Iris pigment epithelial cell (primary cell): ENCODE measurements around the gene CIC.
A peak's percentile ranks its signal among the peaks of the same experiment; 100 is the strongest.

Experiments
- DNase-seq: peaks from one replicate; pipeline ENCODE4 v3.0.0-alpha.2; 2011; ENCODE audit warnings: low read depth

Gene CIC

DNA sequence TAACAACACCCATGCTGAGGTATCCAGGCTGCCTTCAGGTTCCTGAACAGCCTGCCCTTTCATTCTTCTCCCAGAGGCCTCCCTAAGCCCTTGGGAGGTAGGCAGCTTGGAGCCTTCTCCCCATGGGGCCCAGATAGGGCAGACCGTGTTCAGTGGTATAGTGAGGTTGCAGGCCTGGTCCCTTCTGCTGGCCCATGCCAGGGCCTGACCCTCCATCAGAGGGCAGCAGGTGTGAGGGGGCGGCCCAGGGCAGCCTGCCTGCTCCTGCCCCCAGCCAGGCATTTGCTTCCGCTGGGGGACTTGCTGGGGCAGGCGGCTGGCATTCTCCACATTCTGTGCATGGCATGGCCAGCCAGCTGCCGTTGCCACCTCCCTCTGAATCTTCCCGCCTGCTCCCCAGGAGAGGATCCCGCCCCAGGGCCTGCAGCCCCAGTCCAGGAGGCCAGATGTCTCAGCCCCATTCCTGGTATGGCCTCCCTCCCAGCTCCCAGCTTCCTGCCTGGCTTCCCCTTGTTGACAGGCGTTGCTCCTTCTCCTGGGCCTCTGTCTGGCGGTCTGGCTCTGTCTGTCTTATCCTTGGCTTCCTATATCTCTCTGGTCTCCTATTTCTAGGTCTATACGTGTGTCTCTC, 8.9 kb downstream of the CIC start:
- DNase-seq: no peak

DNA sequence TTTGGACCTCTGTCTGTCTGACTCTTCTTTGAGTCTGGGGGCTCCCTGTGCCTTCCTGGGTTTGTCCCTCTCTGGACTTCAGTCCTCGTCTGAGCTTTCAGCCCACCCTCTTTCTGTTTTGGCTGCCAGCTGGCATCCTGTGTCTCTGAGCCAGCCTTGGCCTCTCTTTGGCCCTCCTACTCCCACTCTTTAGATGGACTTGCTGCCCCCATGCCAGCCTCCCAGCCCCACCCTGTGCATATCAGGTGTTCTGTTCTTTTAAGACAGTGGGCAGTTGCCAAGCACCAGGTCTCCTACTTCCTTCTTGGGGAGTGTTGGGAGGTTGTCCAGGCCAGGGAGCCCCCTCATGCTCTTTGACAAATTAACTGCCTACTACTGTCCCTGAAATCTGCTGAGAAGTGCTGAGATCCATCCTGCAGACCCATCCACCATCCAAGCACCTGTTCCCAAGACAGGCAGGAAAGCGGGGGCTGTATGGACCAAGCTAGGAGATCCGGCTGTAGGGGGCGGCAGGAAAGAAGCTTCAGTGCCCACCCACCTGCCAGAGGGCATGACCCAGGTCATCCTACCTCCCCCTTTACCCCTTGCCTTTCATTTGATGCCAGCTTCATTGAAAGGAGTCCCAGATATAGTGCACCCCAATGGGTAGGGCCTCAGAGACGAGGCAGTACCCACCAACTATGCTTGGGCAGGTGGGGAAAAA, 9.6 kb downstream of the CIC start:
- DNase-seq: no peak

DNA sequence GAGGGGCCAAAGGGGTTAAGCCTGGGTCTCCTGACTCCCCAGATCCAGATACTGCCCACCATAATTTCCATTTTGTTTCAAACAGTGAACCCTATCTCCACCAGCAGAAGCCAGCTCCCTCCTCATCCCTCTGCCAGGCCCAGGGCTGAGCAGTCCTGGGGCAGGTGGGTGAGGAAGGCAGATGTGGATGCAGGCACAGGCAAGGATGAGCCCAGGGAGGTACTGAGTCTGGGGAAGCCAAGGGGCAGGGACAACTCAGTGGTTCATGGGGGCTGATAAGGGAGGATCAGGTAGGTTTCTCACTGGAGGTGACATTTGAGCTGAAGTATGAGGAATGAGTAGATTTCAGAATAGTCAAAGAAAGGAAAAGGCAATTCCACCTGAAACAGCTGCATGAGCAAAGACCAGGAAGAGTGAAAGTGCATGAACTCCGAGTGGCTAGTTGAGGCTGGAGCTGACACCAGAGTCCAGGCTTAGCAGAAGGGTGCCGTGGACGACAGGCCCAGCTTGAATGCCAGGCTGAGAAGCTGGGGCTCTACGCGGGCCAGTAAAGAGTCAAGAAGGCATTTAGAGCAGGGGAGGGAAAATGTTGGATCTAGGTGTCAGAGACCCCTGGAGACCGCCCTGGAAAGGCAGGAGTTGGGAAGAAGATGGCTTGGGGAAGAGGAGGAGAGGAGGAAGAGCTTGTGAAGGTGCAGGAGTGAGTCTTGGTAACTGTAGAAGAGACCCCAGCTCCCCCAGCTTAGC, 10.3 kb downstream of the CIC start:
- DNase-seq: no peak

DNA sequence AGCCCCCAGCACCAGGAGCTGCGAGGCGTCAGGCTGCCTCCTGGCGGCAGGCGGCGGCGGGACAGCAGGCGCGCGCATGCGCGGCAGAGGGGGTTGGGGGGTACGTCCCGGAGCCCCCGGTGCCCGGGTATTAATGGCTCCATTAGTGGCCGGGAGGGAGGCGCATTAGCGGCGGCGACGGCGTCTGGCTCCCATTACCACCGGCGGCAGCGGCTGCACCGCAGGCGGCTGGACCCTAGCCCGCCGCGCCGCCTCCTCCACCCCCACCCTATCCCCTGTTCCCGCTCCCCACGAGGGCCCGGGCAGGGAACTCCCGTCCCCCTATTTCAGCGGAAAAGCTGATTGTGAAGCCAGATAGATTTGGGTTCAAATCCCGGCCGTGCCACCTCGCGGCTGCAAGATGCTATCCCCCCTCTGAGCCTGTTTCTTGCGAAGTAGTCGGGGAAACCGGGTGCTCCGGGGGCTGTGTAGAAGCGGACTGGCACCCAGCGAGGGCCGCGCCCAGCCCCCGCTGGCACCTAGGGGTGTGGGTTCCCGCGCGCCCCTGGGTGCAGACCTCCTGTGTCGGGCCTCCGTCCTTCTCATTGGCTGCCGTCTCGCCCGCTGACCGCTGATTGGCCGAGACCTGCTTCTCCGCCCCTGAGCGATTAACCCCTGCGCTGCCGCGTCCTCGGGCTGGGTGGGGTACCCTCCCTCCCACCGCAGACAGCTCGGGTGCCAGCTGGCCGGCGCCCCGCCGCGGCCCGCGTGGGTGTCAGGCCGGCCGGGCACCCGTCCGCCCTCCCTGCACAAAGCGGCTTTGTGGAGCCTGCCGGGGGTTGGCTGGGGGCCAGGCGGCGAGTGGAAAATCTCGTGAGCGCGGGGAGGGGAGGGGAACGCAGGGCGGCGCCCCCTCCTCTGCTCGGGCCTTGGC, 11.1 kb downstream of the CIC start:
- peak; percentile 86 for DNase-seq

DNA sequence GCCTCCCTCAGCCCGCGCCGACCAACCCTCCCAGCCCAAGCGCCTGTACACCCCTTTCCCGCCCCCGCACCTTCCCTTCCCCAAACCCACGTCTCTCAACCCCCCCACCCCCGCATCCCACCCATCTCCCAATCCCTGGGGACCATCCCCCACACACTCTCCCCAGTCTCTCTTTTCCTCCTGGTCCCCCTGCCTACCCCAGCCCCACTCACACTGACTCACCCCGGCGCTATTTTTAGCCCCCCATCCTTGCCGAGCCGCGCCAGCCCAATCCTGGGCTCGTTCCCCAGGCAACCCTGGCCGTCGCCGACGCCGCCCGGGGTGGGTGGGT, 11.7 kb downstream of the CIC start:
- no peak for DNase-seq

DNA sequence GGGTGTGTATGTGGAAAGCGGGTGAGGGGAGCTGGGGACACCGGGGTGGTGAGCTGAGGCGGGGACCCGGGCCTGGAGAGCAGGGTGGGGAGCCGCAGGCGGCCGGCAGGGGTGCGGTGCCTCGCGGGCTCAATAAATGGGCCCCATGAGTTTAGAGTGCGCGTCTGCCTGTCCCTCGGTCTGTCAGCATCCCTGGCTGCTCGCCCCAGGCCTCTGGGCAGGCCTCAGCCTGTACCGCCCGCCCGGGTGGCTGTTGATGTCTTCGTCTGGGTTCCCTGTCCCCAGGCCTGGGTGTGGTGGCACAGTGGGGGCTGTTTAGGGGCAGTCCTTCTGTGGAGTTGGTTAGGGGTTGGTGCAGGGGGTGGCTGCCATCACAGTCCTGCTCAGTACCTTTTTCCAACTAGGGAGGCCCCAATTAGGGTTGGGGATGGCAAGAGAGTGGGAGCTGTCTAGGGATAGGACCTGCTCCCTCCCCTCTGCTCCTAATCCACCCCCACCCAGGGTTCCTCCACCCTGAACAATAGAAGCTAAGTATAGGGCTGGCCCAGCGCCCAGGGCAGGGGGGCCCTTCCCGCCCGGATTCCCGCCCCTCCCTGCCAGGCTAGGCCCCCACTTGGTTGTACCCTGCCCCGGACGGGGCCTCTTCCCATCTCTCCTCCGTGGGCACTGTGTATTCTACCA, 12.2 kb downstream of the CIC start:
- no peak for DNase-seq

DNA sequence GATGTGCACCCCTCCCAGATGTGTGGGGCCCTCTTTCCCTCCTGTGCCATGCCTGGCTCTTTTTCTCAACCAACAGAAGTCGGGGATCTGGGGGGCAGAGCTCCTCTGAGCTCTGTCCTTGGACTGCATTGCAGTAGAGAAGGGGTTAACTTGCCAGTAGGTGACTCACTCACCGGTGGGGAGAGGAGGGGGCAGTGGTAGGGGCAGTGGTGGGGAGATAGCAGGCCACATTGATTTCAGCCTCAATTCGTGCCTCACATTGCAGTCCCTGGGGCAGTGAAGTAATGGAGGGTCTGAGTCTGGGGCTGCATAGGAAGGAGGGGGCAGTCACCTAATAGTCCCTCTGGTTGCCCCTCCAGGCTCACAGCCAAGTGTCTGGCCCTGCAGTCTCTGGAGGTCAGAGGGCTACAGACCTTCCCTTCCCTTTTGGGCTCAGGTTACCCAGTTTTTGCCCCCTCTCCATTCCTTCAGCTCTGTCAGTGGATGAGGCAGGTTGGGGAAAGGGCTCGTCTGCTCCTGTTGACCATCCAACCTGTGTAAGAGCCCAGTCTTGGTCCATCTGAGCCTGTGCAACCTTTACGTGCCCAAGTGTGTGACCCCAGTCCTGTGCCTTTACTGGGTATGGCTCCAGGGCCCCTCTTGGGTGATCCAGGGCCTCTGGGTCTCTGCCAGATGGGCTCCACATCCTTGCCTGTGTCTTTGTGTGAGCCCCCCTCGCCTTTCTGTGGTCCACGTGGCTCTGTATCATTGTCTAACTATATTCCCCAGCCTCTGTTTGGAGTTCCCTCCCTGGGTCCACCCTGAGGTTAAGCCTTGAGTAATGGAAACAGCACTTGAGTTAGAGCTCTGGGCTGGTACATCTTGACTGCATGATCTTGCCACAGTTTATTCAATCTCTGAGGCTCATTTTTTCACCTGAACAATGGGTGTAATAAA, 13.0 kb downstream of the CIC start:
- peak; percentile 41 for DNase-seq

DNA sequence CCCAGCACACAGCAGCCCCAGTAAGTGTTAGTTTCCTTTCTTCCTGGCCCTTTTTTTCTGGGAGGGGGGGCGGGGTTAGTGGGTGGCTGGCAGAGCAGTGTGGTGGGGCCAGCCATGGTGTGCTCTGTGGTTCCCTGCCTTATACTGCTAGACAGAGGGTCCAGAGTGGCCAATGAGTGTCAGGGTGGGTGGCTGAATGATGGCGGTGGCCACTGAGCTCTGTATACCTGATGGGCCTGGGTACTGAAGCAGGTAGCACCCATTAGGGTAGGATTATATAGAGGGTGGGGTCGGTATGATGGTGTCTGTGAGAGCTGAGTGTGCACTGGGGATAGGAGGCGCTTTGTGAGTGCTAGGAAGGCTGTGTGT, 13.8 kb downstream of the CIC start:
- no peak for DNase-seq

DNA sequence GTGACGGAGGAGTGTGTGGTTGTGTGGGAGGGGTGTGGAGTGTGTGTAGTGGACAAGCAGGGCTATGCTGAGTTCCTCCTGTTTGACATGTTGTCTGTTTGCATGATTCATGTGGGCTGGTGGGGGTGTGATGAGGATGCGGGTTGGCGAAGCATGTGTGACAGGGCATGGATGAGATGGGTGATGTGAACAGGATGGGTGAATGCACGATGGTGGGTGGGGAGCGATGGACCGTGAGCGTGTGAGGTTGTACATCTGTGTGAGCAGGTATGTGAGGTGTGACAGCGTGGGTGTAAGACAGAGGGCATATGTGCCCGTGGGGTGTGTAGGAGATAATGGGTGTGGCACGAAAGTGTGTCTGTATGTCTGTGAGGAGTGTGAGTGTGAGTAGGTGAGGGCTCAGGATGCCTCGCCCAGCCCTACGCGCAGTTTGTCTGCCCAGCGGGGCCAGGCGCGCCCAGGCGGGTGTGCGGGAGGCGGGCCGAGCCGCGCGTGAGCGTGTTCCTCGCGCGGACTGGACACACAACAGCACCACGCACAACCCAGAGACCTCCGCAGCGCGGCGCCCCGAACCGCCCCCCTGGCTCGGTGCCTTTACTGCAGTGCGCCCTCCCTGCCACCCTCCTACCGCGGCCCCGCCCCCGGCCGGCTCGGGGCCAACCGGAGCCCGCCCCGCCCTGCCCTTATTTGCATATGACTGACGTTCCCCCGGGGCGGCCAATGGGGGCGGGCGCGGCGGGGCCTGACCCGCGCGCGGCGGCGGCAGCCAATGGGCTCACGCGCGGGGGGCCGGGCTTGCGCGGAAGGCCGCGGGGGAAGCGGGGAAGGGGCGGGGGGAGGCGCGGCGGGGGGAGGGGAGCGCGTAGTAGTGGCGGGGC, 14.4 kb downstream of the CIC start:
- DNase-seq: peak; percentile 93

DNA sequence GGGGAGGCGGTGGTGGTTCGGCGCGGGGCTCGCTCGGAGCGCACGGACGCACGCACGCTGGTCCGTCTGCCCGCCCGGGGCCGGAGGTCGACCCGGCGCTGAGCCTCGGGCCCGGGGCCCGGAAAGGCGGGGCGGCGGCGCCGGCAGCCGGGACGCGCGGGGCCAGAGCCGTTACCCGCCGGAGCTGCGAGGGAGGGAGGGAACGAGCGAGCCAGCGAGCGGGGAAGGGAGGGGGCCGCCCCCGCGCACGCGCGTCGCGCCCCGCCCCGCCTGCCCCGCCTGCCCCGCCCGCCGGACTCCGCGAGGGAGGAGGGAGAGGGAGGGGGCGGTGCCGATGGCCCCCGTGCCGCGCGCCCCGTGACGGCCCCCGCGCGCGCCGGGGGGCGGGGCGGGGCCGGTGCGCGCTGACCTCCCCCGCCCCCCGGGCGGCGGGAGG, 15.0 kb downstream of the CIC start:
- peak; percentile 77 for DNase-seq

DNA sequence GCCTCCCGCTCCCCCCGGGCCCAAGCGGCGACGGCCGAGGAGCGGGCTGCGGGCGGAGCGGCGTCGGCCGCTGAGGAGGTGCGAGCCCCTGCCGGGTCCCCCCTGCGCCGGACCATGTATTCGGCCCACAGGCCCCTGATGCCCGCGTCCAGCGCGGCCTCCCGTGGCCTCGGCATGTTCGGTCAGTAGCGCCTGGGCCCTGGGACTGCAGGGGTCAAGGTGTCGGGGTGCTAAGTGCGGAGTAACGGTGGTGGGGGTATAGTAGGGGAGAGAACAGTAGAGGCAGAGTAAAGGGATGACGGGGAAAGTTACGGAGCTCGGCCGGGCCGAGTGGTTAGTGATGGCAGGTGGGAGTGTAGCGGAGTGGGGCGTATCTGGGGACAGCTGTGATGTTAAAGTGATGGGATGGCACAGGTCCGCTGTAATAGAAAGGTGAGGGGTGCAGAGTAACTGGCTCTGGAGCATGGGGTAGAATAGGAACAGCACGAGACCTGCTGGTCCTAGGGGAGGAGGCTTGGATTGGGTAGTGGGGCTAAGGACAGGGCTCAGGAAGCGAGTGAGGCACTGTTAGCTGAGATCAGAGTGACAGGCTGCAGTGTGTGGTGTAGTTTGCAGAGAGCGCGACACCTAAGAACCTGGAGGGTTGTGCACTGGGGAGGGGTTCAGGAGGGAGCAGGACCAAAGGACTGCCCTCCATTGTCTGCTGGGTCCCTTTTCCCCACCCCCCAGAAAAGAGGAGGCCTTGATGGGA, 15.7 kb downstream of the CIC start:
- no peak for DNase-seq

DNA sequence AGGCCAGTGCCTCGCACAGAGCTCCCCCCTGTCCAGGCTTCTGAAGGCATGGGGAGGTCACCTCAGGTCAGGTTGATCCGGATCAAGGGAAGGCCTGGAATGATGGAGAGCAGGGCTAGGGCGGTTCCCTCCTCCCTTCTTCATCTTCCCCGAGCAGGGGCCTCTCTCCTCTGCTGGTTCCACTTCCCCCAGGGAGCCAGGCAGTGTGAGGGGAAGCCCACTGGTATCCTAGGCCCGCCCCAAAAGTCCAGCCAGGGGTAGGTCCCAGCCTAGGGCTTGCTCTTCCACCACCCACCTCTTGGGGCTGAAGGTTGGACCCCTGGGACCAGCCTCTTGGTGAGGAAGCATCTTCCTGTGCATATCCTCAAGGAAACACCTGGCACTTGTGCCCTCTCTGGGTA, 16.5 kb downstream of the CIC start:
- no peak for DNase-seq

DNA sequence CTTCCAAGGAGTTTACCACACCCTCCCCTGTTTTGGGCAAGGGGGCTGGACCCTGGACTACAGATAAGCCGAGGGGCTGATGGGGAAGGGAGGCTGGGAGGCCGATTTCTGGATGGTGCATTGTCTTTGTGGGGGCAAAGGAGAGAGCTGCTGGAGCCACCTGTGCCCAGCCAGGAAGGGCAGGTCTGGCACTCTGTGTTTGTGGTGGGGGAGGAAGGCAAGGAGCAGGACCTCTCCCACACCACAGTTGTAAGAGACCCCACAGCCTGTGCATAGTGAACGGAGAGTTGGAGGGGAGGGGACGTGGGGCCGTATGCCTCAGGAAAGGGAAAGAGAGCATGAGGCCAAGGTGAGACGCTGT, 16.9 kb downstream of the CIC start:
- no peak for DNase-seq

DNA sequence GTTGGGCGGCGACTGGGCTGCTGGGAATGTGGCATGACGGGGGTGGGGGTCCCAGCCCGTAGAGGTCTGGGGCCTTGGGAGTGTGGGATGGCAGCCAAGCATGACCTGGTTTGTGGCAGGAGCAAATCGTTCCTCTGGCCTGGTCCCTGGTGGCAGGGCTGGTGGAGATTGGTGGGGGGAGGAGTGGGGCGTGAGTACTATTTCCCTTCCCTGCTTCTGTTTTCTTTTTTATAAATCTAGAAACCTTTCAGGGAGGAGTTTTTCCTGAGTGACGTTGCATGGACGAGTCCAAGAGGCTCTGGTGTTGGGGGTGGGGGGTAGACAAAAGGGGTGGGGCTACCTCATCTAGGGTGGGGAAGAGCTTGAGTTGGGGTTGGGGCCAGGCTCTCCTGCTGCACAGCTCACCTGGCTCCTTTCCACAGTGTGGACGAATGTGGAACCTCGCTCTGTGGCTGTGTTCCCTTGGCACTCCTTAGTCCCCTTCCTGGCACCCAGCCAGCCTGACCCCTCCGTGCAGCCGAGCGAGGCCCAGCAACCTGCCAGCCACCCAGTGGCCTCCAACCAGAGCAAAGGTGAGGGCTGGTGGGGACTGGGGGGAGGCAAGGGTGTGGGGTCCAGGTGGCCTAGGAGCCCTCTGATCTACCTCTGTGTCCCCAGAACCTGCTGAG, 17.4 kb downstream of the CIC start:
- DNase-seq: peak; percentile 49

DNA sequence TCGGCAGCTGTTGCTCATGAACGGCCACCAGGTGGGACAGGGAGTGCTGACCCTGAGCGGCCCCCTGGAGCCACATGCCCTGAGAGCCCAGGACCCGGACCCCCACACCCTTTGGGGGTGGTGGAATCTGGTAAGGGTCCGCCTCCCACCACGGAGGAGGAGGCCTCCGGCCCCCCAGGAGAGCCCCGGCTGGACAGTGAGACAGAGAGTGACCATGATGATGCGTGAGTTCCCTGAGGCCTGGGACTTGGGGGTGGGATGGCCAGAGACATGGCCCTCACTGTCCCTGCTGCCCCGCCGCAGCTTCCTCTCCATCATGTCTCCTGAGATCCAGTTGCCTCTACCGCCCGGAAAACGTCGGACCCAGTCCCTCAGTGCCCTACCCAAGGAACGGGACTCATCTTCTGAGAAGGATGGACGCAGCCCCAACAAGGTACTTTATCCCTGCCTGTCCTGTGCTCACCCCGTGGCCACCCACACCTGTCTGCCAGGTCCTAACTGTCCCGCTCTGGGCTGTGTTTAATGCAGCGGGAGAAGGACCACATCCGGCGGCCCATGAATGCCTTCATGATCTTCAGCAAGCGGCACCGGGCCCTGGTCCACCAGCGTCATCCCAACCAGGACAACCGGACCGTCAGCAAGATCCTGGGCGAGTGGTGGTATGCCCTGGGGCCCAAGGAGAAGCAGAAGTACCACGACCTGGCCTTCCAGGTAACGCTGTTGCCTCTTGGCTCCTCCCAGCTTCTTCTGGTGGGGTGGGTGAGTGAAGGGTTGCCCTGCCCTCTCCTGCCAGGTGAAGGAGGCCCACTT, 18.2 kb downstream of the CIC start:
- DNase-seq: no peak

DNA sequence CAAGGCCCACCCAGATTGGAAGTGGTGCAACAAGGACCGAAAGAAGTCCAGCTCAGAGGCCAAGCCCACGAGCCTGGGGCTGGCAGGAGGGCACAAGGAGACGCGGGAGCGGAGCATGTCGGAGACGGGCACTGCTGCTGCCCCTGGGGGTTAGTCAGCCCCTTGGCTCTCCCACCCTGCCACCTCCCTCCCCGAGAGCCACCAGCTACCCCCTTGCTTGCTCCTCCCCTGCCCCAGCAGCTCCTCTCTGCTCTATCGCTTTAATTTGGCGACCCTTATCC, 18.7 kb downstream of the CIC start:
- DNase-seq: no peak

DNA sequence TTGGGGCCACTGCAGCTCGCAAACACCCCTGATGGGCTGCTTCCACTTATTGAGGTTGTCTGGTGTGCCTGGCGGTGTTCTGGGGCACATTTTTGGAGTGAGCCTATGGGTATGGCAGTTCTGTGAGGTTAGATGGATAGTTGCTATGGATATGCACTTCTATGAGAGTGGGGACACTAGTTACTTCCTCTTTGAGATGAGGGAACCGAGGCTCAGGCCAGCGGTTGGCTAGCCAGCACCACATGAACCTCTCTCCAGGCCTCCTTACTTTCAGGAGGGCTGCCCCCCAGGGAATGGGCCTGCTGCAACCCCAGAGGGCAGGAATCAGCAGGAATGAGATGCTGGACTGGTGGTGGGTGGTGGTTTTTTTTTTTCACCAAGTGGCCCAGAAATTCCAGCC, 19.3 kb downstream of the CIC start:
- DNase-seq: no peak
